Nephron (organoid): Measurements from ENCODE around the gene DUSP28.
"Not testable (repeated sequence)": the region's sequence is repeated elsewhere in the genome, so short reads cannot be mapped to it uniquely, and the experiment has no call there.

ENCODE experiments used
- H3K27ac Mint-ChIP-seq, 3 experiments: 2 replicates each; pipeline ENCODE4 v1.8.0; 2020; ENCODE audit warnings: mixed read lengths in 3 of 3, mild to moderate bottlenecking in 2 of 3, moderate library complexity in 1 of 3
- H3K27me3 Mint-ChIP-seq: 2 replicates; pipeline ENCODE4 v1.8.0; 2021; ENCODE audit warnings: low read depth, mild to moderate bottlenecking, moderate library complexity, mixed read lengths
- H3K36me3 Mint-ChIP-seq: 2 replicates; pipeline ENCODE4 v1.8.0; 2020; ENCODE audit warnings: low read depth, mixed read lengths
- H3K4me1 Mint-ChIP-seq: 2 replicates; pipeline ENCODE4 v1.8.0; 2020; ENCODE audit warnings: mixed read lengths
- H3K4me3 Mint-ChIP-seq, 3 experiments: 2 replicates each; pipeline ENCODE4 v1.8.0; 2020; ENCODE audit warnings: mild to moderate bottlenecking in 3 of 3, mixed read lengths in 3 of 3, moderate library complexity in 2 of 3
- H3K9me3 Mint-ChIP-seq: 2 replicates; pipeline ENCODE4 v1.8.0; 2020; ENCODE audit warnings: mixed read lengths
- TF ChIP-seq, protein P1 (sequence below), 3 experiments: fragments of 200-600 bp; sonication (generic); IDR thresholded peaks; one replicate each; pipeline ENCODE4 v1.5.0; 2021; ENCODE audit warnings: antibody characterized with exemption in 3 of 3; ENCODE audit not compliant: unreplicated experiment in 3 of 3

Gene DUSP28

DNA sequence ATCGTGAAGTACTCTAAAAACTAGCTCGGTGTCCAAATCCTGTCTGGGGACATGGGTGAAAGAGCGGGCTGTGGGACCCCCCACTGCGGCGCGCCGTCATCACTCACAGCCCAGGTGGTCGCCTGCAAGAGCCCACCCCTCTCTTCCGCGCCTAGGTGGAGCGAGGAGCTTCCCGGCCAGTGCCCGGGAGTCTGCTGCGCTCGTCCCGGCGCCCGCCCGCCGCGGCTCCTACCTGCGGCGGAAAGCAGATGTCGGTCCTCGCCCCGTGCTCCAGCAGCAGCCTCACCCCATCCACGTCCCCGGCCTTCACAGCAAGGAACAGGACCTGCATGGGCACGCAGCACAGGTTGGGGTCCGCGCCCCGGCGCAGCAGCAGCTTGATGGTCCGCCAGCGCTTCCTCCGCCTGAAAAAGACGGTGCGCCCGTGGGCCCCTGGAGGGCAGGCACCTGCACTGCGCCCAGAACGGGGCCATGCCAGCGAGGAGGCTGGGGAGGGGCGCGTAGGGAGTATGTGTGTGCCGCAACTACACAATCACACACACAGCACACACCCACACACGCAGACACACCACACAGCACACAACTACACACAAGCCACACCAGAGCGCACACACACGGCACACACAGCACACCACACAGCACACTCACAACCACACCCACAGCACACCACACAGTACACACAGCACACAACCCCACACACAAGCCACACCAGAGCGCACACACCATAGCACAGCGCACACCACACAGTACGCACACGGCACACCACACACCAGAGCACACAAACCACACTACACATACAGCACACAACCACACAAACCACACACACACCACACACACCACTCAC is 39.8 kb upstream of the DUSP28 start:
- Mint-ChIP-seq H3K27me3 (no peaks in the 10 kb centered on the region), H3K4me1 (peaks cover 18% of the 10 kb centered on the region), H3K27ac (peak overlapping the region in 1 of 3 experiments; percentile 63), H3K36me3 (peaks cover 62% of the 10 kb centered on the region), H3K4me3 (no peak overlapping the region), H3K9me3 (peaks cover 23% of the 10 kb centered on the region)
- TF ChIP-seq, protein P1, sequence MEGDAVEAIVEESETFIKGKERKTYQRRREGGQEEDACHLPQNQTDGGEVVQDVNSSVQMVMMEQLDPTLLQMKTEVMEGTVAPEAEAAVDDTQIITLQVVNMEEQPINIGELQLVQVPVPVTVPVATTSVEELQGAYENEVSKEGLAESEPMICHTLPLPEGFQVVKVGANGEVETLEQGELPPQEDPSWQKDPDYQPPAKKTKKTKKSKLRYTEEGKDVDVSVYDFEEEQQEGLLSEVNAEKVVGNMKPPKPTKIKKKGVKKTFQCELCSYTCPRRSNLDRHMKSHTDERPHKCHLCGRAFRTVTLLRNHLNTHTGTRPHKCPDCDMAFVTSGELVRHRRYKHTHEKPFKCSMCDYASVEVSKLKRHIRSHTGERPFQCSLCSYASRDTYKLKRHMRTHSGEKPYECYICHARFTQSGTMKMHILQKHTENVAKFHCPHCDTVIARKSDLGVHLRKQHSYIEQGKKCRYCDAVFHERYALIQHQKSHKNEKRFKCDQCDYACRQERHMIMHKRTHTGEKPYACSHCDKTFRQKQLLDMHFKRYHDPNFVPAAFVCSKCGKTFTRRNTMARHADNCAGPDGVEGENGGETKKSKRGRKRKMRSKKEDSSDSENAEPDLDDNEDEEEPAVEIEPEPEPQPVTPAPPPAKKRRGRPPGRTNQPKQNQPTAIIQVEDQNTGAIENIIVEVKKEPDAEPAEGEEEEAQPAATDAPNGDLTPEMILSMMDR (IDR thresholded peaks at IDR 0.05; ENCODE audit: unreplicated experiment in 3 of 3), result no peak

DNA sequence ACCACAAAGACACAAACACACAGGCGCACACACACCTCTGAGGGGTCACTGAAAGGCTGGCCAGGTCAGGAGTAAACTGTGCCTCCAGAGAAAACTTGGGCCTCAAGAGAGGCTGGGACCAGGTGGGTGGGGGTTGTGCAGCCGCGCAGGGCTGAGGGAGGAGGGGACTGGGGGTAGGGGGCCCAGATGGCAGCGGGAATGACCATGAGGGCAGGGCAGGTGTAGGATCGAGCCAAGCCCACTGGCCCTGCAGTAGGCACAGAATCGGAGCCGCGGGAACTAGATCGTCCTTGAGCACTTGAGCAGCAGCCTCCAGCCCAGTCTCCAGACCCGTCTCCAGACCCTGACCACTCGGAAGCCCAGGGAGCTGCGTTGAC is 39.2 kb upstream of the DUSP28 start:
- Mint-ChIP-seq H3K9me3 (peaks cover 27% of the 10 kb centered on the region), H3K27ac (no peak overlapping the region), H3K4me1 (peaks cover 18% of the 10 kb centered on the region), H3K4me3 (no peak overlapping the region), H3K36me3 (peaks cover 67% of the 10 kb centered on the region), H3K27me3 (no peaks in the 10 kb centered on the region)
- TF ChIP-seq, protein P1 (IDR thresholded peaks at IDR 0.05; ENCODE audit: unreplicated experiment in 3 of 3), result no peak

DNA sequence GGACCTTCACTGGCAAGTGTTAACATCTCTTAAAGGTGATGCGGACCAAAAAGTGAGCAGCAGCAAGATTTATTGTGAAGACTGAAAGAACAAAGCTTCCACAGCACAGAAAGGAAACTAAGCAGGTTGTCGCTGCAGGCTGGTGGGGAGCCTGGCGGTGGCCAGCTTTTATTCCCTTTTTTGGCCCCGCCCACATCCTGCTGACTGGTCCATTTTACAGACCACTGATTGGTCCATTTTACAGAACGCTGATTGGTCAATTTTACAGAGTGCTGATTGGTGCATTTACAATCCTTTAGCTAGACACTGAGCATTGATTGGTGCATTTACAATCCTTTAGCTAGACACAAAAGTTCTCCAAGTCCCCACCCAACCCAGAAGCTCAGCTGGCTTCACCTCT is 38.3 kb upstream of the DUSP28 start:
- Mint-ChIP-seq H3K36me3 (peaks cover 74% of the 10 kb centered on the region), H3K4me1 (peaks cover 18% of the 10 kb centered on the region), H3K9me3 (peaks cover 34% of the 10 kb centered on the region)
- not testable (repeated sequence) for H3K27ac Mint-ChIP-seq, H3K27me3 Mint-ChIP-seq, H3K4me3 Mint-ChIP-seq

DNA sequence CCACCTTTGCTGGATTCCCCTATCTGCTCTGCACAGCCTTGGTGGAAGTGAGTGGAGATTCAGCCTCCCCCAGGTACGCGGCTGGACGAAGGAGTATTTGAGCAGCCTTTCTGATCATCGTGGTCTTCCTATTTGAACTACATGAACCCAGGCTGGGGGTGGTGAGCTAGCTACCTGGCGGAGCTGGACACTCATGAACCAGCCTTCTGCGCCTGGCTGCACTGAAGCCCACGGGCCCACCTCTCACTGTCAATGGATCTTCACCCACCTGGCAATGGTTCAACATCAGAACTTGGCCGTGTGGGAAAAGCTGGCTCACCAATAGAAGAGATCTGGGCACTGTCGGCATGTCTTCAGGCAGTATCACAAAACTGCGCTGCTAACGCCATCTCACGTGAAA is 37.8 kb upstream of the DUSP28 start:
- Mint-ChIP-seq H3K9me3 (peaks cover 40% of the 10 kb centered on the region), H3K4me1 (peaks cover 18% of the 10 kb centered on the region), H3K27ac (no peak overlapping the region), H3K36me3 (peaks cover 79% of the 10 kb centered on the region), H3K4me3 (no peak overlapping the region), H3K27me3 (no peaks in the 10 kb centered on the region)
- TF ChIP-seq, protein P1 (IDR thresholded peaks at IDR 0.05; ENCODE audit: unreplicated experiment in 3 of 3), result no peak

DNA sequence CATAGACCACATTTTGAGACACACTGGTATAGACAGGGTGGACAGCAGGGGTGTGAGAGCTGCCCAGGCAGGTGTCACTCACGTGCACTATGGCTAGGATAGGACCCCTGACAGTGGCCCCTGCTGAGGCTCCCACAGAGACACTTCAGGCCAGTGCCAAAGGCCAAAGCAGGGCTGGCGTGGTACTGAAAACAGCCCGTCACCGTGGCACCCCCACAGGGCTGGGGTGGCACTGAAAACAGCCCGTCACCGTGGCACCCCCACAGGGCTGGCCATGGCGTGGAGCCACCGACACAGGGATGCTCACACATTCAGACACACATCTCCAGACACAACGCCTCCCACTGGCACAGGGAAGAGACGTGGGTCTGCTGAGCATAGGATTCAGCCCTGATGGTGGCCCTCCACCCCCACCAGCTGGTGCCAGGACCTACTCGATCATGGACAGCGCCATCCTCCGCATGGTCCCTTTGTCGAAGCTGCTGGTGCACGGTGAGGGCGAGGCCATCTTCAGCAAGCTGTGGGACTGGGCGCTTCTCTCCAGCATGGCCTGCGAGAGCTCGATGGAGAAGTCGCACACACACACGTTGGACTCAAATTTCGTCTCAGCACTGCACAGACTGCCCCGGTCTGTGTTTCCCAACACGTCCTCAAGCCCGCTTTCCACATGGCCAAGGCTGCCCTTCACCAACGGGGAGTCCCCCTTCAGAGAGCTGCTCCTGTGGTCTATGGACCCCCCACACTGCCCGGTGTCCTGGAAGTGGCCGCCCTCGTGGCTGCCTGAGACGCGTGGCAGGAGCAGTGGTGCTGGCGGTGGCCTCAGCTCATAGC is 36.5 kb upstream of the DUSP28 start:
- Mint-ChIP-seq H3K4me1 (peaks cover 17% of the 10 kb centered on the region), H3K4me3 (no peak overlapping the region), H3K27me3 (no peaks in the 10 kb centered on the region), H3K9me3 (peaks cover 43% of the 10 kb centered on the region), H3K36me3 (peaks cover 82% of the 10 kb centered on the region), H3K27ac (no peak overlapping the region)
- TF ChIP-seq, protein P1 (IDR thresholded peaks at IDR 0.05; ENCODE audit: unreplicated experiment in 3 of 3), result no peak

DNA sequence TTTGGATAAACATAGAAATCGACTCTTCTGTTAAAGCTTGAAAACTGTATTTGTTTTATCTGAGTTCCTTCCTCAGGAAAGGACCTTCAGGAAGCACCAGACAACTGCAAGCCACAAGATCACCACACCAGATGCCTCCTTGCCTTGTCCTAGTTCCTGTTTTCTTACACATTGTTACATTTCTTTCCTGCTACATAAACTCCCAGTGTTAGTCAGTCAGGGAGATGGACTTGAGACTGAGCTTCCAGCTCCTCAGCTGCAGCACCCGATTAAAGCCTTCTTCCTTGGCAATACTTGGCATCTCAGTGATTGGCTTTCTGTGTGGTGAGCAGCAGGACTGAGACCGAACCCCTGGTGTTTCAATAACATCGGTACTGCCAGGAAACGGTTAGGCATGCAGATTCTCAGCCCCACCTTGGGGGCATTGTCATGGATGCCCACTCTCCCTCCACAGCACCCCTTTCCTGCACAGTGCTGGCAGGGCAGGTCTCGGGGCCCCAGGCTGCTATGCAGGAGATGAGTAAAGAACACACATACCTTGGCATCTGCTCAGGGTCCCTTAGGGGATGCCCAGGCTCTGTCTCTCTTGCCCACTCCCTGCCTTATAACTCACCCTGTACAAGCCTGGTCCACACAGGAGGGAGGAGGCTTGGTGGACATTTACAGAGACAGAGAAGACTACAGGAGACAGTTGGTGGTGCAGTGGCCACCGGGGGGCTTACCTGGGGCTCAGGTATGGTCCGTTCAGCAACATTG is 35.0 kb upstream of the DUSP28 start:
- H3K27me3 Mint-ChIP-seq, result no peaks in the 10 kb centered on the region
- H3K4me1 Mint-ChIP-seq, result peaks cover 5% of the 10 kb centered on the region
- TF ChIP-seq, protein P1 (IDR thresholded peaks at IDR 0.05; ENCODE audit: unreplicated experiment in 3 of 3), result no peak
- no peak overlapping the region for H3K4me3 Mint-ChIP-seq
- H3K36me3 Mint-ChIP-seq, result peaks cover 82% of the 10 kb centered on the region
- peaks cover 52% of the 10 kb centered on the region for H3K9me3 Mint-ChIP-seq
- H3K27ac Mint-ChIP-seq, result no peak overlapping the region
